GM23248 (cell line): ENCODE measurements around the gene FAM168A.

Source experiments
- EZH2 ChIP-seq: fragments of 200-600 bp; sonication (generic); IDR thresholded peaks from 2 replicates; pipeline ENCODE4 v1.6.1; 2018; ENCODE audit warnings: antibody characterized with exemption, mild to moderate bottlenecking; ENCODE audit not compliant: insufficient read depth, poor library complexity, severe bottlenecking
- EZH2phosphoT487 ChIP-seq: fragments of 200-600 bp; sonication (generic); IDR thresholded peaks from 2 replicates; pipeline ENCODE4 v1.6.1; 2018; ENCODE audit warnings: antibody characterized with exemption, moderate library complexity, mild to moderate bottlenecking, low read depth; ENCODE audit not compliant: insufficient read depth

- TF ChIP-seq EZH2 (no peak), EZH2phosphoT487 (no peak)
Observed at GRCh38 chr11:73360743-73361369, 237.1 kb downstream of the FAM168A start.
